Stimulated activated CD8-positive, alpha-beta memory T cell treated with anti-CD3 and anti-CD28 coated beads, Interleukin-15, amount 100 ng/mL, for 4 hours (primary cell): ENCODE data around the gene CAPN15.

Experiments
- DNase-seq, 2 donors: peaks; one replicate each; pipeline ENCODE4 v3.0.0-alpha.2; 2020; ENCODE audit warnings: low read depth in 2 of 2

The CAPN15 gene

GRCh38 chr16:561413-561794 lies 33.9 kb downstream of the CAPN15 start:
- no peak for DNase-seq

GRCh38 chr16:561957-562938 lies 34.7 kb downstream of the CAPN15 start:
- DNase-seq, result no peak

- no peak for DNase-seq
Observed at GRCh38 chr16:563072-563644, 35.6 kb downstream of the CAPN15 start.

- DNase-seq, result no peak
Observed at GRCh38 chr16:564690-565418, 37.3 kb downstream of the CAPN15 start.

- DNase-seq, result no peak
Observed at GRCh38 chr16:565419-566330, 38.2 kb downstream of the CAPN15 start.

GRCh38 chr16:566475-567372 lies 39.2 kb downstream of the CAPN15 start, which contains the start of gene NHLRC4:
TSS of gene NHLRC4 (plus strand) at chr16:567005. CDS start at chr16:568048, 1,043 bp downstream.
- no peak for DNase-seq

GRCh38 chr16:567373-568256 lies 40.1 kb downstream of the CAPN15 start:
- no peak for DNase-seq

- no peak for DNase-seq
Observed at GRCh38 chr16:568401-569258, 41.1 kb downstream of the CAPN15 start.

GRCh38 chr16:569445-570254 lies 42.1 kb downstream of the CAPN15 start, which contains the start of gene PIGQ:
TSS of gene PIGQ (plus strand) at chr16:569968. CDS start at chr16:574075, 4,107 bp downstream.
- DNase-seq, result peak in 1 of 2 donors; percentile 50

- DNase-seq, result no peak
Observed at GRCh38 chr16:572865-573650, 45.5 kb downstream of the CAPN15 start.

GRCh38 chr16:574021-574760 lies 46.7 kb downstream of the CAPN15 start:
- DNase-seq, result no peak

GRCh38 chr16:575354-576196 lies 48.1 kb downstream of the CAPN15 start:
- DNase-seq, result no peak

GRCh38 chr16:576197-576822 lies 48.8 kb downstream of the CAPN15 start:
- DNase-seq, result no peak

GRCh38 chr16:576823-577201 lies 49.3 kb downstream of the CAPN15 start:
- no peak for DNase-seq
